ENCODE measurements around the gene PIWIL4. TPM values are rescaled to one million over a fixed set of nuclear protein-coding genes. Genes with fewer than 3 reads are reported as not detected.

Gene PIWIL4
- total RNA-seq, 2 donors from 2014 or later = 0.82 to 17.2 TPM

DNA sequence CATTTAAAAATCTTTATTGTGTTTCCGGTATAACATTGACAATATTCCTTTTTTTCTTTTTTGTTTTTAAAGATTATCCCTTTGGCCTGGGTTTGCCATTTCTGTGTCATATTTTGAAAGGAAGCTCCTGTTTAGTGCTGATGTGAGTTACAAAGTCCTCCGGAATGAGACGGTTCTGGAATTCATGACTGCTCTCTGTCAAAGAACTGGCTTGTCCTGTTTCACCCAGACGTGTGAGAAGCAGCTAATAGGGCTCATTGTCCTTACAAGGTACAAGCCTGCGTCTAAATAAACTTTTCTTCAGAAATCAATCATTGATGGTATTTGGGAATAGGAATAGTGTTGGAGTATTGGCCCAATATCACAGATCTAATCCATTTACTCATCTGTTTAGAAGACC, 19.8 kb downstream of the PIWIL4 start:
- WGBS = 34% methylated on average over 5 of the region's 5 CpGs
- intact Hi-C loops (cut with DNase I) = no loop called here
- Histone ChIP-seq H3K36me3 (no peaks in the 10 kb centered on the region), H3K27ac (no peak overlapping the region), H3K4me3 (no peak overlapping the region), H3K9me3 (no peaks in the 10 kb centered on the region), H3K27me3 (replicated peaks; ENCODE audit: insufficient read depth) (no peaks in the 10 kb centered on the region), H3K4me1 (replicated peaks) (no peaks in the 10 kb centered on the region)
- no peak for TF ChIP-seq POLR2A (IDR thresholded peaks at IDR 0.05)
- no peak for TF ChIP-seq POLR2AphosphoS5 (IDR thresholded peaks at IDR 0.05)
- no peak for TF ChIP-seq CTCF (IDR thresholded peaks at IDR 0.05)
- no peak for DNase-seq (ENCODE audit: low spot score)

GRCh38 chr11:94588366-94588942, 21.3 kb downstream of the PIWIL4 start:
- Histone ChIP-seq H3K4me3 (no peak overlapping the region), H3K36me3 (no peaks in the 10 kb centered on the region), H3K9me3 (no peaks in the 10 kb centered on the region), H3K4me1 (replicated peaks) (no peaks in the 10 kb centered on the region), H3K27ac (no peak overlapping the region), H3K27me3 (replicated peaks; ENCODE audit: insufficient read depth) (no peaks in the 10 kb centered on the region)
- no peak for DNase-seq (ENCODE audit: low spot score)
- no peak for TF ChIP-seq POLR2A (IDR thresholded peaks at IDR 0.05)
- TF ChIP-seq POLR2AphosphoS5 (IDR thresholded peaks at IDR 0.05) = no peak
- no peak for TF ChIP-seq CTCF (IDR thresholded peaks at IDR 0.05)
- 48% methylated on average over 2 of the region's 2 CpGs for WGBS
- intact Hi-C loops (cut with DNase I) = no loop called here

- Histone ChIP-seq H3K27ac (no peak overlapping the region), H3K27me3 (replicated peaks; ENCODE audit: insufficient read depth) (no peaks in the 10 kb centered on the region), H3K4me3 (no peak overlapping the region), H3K4me1 (replicated peaks) (no peaks in the 10 kb centered on the region), H3K9me3 (no peaks in the 10 kb centered on the region), H3K36me3 (no peaks in the 10 kb centered on the region)
- intact Hi-C loops (cut with DNase I) = loop anchor here (10.0 kb wide), 1 partner anchor 66 kb away; no protein-coding TSS in a partner anchor
- no peak for TF ChIP-seq POLR2AphosphoS5 (IDR thresholded peaks at IDR 0.05)
- TF ChIP-seq CTCF (IDR thresholded peaks at IDR 0.05) = no peak
- TF ChIP-seq POLR2A (IDR thresholded peaks at IDR 0.05) = no peak
- 63% methylated on average over 6 of the region's 6 CpGs for WGBS
- no peak for DNase-seq (ENCODE audit: low spot score)
These were observed 23.3 kb downstream of the PIWIL4 start for GRCh38 chr11:94590352-94591041.

DNA sequence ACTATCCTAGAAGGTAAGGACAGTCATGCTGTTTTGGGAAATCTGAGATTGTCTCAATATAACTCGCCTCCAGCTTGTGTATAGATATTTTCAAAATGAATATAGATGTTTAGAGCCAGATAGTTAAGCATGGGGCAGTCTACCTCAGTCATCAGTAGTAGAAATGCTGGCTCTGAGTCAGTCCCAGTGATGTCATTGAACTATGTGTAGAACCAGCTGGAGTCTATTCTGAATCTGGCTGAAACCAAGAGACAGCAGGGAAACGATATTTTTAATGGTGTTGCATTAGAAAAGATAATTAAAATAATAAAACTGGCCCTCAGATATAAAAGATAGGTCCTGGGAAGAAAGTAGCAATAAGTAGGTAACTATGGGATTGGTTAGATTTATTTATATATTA, 25.9 kb downstream of the PIWIL4 start:
- H3K4me3 ChIP-seq = no peak overlapping the region
- no peaks in the 10 kb centered on the region for H3K36me3 ChIP-seq
- H3K27ac ChIP-seq = no peak overlapping the region
- intact Hi-C loops (cut with DNase I) = loop anchor here (10.0 kb wide), 1 partner anchor 68 kb away; no protein-coding TSS in a partner anchor
- no peaks in the 10 kb centered on the region for H3K4me1 ChIP-seq (replicated peaks)
- H3K9me3 ChIP-seq = no peaks in the 10 kb centered on the region
- 71% methylated on average over 2 of the region's 2 CpGs for WGBS
- no peaks in the 10 kb centered on the region for H3K27me3 ChIP-seq (replicated peaks; ENCODE audit: insufficient read depth)
- TF ChIP-seq POLR2A (IDR thresholded peaks at IDR 0.05) (no peak), POLR2AphosphoS5 (IDR thresholded peaks at IDR 0.05) (no peak), CTCF (IDR thresholded peaks at IDR 0.05) (no peak)
- no peak for DNase-seq (ENCODE audit: low spot score)

- no peaks in the 10 kb centered on the region for H3K36me3 ChIP-seq
- intact Hi-C loops (cut with DNase I) = loop anchor here (10.0 kb wide), 1 partner anchor 70 kb away; no protein-coding TSS in a partner anchor
- 93% methylated on average over 6 of the region's 6 CpGs for WGBS
These were observed 27.9 kb downstream of the PIWIL4 start for GRCh38 chr11:94595076-94595475.

More at GRCh38 chr11:94595076-94595475, 27.9 kb downstream of the PIWIL4 start:
- no peak for DNase-seq (ENCODE audit: low spot score)
- Histone ChIP-seq H3K9me3 (no peaks in the 10 kb centered on the region), H3K4me1 (replicated peaks) (no peaks in the 10 kb centered on the region), H3K4me3 (no peak overlapping the region), H3K27ac (no peak overlapping the region), H3K27me3 (replicated peaks; ENCODE audit: insufficient read depth) (no peaks in the 10 kb centered on the region)
- TF ChIP-seq CTCF (IDR thresholded peaks at IDR 0.05) (no peak), POLR2AphosphoS5 (IDR thresholded peaks at IDR 0.05) (no peak), POLR2A (IDR thresholded peaks at IDR 0.05) (no peak)
